ENCODE measurements around the gene STX16. TPM values are rescaled to one million over a fixed set of nuclear protein-coding genes. Genes with fewer than 3 reads are reported as not detected.

STX16 gene
- total and polyA plus RNA-seq, 2 of the 13 experiments (the other 11 are each of a cell fraction or from before 2014, with no cell fraction given), result 28.0 to 72.7 TPM

DNA sequence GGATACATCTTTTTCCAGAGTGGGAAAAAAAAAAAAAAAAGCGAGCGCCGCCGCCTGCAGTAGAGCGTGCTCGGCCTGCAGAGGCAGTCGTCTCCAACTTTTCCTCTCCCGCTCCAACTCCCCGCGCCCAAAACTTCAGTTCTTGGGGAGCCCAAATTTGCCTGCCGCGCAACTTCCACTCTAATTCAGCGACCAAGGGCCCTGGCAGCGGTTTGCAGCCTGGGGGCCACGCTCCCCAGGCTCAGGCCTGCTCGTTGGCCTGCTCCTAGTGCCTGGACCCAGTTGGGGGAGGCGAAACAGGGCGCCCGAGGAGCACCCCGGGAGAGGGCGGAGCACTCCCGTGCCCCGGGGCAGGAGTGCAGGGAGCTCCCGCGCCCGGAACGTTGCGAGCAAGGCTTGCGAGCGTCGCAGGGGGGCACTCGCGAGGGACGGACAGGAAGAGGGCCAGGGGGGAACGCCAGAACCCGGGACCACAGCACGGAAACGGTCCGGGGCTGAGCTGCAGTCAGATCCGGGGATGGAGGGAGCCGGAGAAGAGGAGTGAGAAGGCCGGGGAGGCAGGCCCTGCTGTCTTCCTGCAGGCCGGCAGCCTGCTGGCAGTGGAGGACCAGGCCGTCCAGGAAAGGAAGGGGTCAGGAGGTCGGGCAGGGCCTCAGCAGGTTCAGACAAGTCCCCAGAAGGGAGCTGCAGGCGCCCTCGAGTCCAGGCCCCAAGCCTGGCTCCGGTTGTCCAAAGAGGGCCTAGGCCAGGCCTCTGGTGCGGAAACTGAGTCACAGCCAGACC lies at the start of gene STX16 (continued):
- TF ChIP-seq, protein P1, sequence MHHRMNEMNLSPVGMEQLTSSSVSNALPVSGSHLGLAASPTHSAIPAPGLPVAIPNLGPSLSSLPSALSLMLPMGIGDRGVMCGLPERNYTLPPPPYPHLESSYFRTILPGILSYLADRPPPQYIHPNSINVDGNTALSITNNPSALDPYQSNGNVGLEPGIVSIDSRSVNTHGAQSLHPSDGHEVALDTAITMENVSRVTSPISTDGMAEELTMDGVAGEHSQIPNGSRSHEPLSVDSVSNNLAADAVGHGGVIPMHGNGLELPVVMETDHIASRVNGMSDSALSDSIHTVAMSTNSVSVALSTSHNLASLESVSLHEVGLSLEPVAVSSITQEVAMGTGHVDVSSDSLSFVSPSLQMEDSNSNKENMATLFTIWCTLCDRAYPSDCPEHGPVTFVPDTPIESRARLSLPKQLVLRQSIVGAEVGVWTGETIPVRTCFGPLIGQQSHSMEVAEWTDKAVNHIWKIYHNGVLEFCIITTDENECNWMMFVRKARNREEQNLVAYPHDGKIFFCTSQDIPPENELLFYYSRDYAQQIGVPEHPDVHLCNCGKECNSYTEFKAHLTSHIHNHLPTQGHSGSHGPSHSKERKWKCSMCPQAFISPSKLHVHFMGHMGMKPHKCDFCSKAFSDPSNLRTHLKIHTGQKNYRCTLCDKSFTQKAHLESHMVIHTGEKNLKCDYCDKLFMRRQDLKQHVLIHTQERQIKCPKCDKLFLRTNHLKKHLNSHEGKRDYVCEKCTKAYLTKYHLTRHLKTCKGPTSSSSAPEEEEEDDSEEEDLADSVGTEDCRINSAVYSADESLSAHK (CRISPR knock-in tag; IDR thresholded peaks at IDR 0.05; ENCODE audit: borderline replicate concordance), result peak; percentile 81; the same call in 1 of the 2 replicates
- TF ChIP-seq, protein P2, sequence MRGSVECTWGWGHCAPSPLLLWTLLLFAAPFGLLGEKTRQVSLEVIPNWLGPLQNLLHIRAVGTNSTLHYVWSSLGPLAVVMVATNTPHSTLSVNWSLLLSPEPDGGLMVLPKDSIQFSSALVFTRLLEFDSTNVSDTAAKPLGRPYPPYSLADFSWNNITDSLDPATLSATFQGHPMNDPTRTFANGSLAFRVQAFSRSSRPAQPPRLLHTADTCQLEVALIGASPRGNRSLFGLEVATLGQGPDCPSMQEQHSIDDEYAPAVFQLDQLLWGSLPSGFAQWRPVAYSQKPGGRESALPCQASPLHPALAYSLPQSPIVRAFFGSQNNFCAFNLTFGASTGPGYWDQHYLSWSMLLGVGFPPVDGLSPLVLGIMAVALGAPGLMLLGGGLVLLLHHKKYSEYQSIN (CRISPR knock-in tag; IDR thresholded peaks at IDR 0.05; ENCODE audit: borderline replicate concordance), result peak; percentile 39; the same call in 1 of the 2 replicates
- TF ChIP-seq ZNF672 (CRISPR knock-in tag; IDR thresholded peaks at IDR 0.05) (peak; percentile 98), TOE1 (CRISPR knock-in tag; IDR thresholded peaks at IDR 0.05) (peak; percentile 83; the same call in 1 of the 2 replicates), ZNF367 (CRISPR knock-in tag; IDR thresholded peaks at IDR 0.05; ENCODE audit: borderline replicate concordance) (peak; percentile 96), ZNF768 (CRISPR knock-in tag; IDR thresholded peaks at IDR 0.05) (peak; percentile 94), SMYD3 (CRISPR knock-in tag; IDR thresholded peaks at IDR 0.05) (peak; percentile 95), GTF2F1 (IDR thresholded peaks at IDR 0.05; ENCODE audit: low read length) (peak; percentile 89), ZNF3 (CRISPR knock-in tag; IDR thresholded peaks at IDR 0.05) (peak; percentile 91), IRX3 (CRISPR knock-in tag; IDR thresholded peaks at IDR 0.05; ENCODE audit: borderline replicate concordance, low read depth) (peak; percentile 98), KDM1A (CRISPR knock-in tag; IDR thresholded peaks at IDR 0.05) (peak; percentile 97), HOXD1 (CRISPR knock-in tag; IDR thresholded peaks at IDR 0.05) (peak; percentile 99), MED13 (CRISPR knock-in tag; IDR thresholded peaks at IDR 0.05) (peak; percentile 92; the same call in 1 of the 2 replicates), ZNF136 (CRISPR knock-in tag; IDR thresholded peaks at IDR 0.05; ENCODE audit: low read depth) (peak; percentile 99), AHR (CRISPR knock-in tag; IDR thresholded peaks at IDR 0.05) (peak; percentile 99), NFAT5 (CRISPR knock-in tag; IDR thresholded peaks at IDR 0.05) (peak; percentile 97)
- TF ChIP-seq, protein P3, sequence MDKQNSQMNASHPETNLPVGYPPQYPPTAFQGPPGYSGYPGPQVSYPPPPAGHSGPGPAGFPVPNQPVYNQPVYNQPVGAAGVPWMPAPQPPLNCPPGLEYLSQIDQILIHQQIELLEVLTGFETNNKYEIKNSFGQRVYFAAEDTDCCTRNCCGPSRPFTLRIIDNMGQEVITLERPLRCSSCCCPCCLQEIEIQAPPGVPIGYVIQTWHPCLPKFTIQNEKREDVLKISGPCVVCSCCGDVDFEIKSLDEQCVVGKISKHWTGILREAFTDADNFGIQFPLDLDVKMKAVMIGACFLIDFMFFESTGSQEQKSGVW (CRISPR knock-in tag; IDR thresholded peaks at IDR 0.05; ENCODE audit: borderline replicate concordance), result no peak
- TF ChIP-seq, protein P4, sequence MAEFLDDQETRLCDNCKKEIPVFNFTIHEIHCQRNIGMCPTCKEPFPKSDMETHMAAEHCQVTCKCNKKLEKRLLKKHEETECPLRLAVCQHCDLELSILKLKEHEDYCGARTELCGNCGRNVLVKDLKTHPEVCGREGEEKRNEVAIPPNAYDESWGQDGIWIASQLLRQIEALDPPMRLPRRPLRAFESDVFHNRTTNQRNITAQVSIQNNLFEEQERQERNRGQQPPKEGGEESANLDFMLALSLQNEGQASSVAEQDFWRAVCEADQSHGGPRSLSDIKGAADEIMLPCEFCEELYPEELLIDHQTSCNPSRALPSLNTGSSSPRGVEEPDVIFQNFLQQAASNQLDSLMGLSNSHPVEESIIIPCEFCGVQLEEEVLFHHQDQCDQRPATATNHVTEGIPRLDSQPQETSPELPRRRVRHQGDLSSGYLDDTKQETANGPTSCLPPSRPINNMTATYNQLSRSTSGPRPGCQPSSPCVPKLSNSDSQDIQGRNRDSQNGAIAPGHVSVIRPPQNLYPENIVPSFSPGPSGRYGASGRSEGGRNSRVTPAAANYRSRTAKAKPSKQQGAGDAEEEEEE (CRISPR knock-in tag; IDR thresholded peaks at IDR 0.05; ENCODE audit: borderline replicate concordance), result peak; percentile 96; the same call in 1 of the 2 replicates
